HEK293 (cell line): ENCODE measurements around the gene RPL3.

Source experiments
- CTCF ChIA-PET: fragments of 350-600 bp; formaldehyde crosslinking; extraction: SDS; loops from one replicate; lab custom pipeline; 2021; ENCODE audit warnings: antibody characterized with exemption; lab: Yijun Ruan, JAX
- POLR2A ChIA-PET: fragments of 300-600 bp; formaldehyde crosslinking; extraction: SDS; loops from one replicate; lab custom pipeline; 2020; ENCODE audit warnings: antibody characterized with exemption, inconsistent platforms; lab: Yijun Ruan, JAX
- H3K27ac ChIP-seq: fragments of 200-500 bp; sonication (Bioruptor generic); 2 replicates; pipeline ENCODE4 v1.5.1; 2014; ENCODE audit warnings: low read depth, low read length, control low read depth, inconsistent platforms; ENCODE audit errors: extremely low read depth
- H3K36me3 ChIP-seq, 2 experiments: fragments of 200-500 bp in 1 of 2; sonication (Bioruptor generic) in 1 of 2; 1 replicate in 1 of 2; 2 replicates in 1 of 2; pipeline ENCODE4 v1.5.1; 2014 to 2017; ENCODE audit warnings: inconsistent platforms in 2 of 2, low read length in 2 of 2; ENCODE audit not compliant: control insufficient read depth in 2 of 2, insufficient read depth in 1 of 2
- H3K4me1 ChIP-seq: fragments of 200-500 bp; sonication (Bioruptor generic); 2 replicates; pipeline ENCODE4 v1.5.1; 2014; ENCODE audit warnings: mild to moderate bottlenecking, low read length, inconsistent platforms; ENCODE audit not compliant: control insufficient read depth, insufficient read depth
- H3K4me3 ChIP-seq: 2 replicates; pipeline ENCODE4 v1.5.1; 2011; ENCODE audit warnings: low read depth, mild to moderate bottlenecking, control low read depth, low read length, moderate library complexity
- H3K9me3 ChIP-seq: fragments of 200-500 bp; sonication (Bioruptor generic); 2 replicates; pipeline ENCODE4 v1.5.1; 2014; ENCODE audit warnings: low read depth, low read length, inconsistent platforms; ENCODE audit not compliant: control insufficient read depth, insufficient read depth
- EGR2 ChIP-seq: fragments of 450-650 bp; formaldehyde crosslinking; IDR thresholded peaks from 2 replicates; pipeline ENCODE4 v1.5.1; 2016; ENCODE audit warnings: low read depth, missing biosample characterization, missing genetic modification characterization
- GLI4 ChIP-seq: fragments of 450-650 bp; formaldehyde crosslinking; IDR thresholded peaks from 2 replicates; pipeline ENCODE4 v1.5.1; 2016; ENCODE audit warnings: missing biosample characterization, missing genetic modification characterization
- KLF10 ChIP-seq: fragments of 450-650 bp; IDR thresholded peaks from 2 replicates; pipeline ENCODE4 v1.5.1; 2018; ENCODE audit warnings: missing biosample characterization, mild to moderate bottlenecking, missing genetic modification characterization
- ZBTB21 ChIP-seq: fragments of 450-650 bp; formaldehyde crosslinking; IDR thresholded peaks from 2 replicates; pipeline ENCODE4 v1.5.1; 2017; ENCODE audit warnings: missing biosample characterization, missing genetic modification characterization
- ZBTB8A ChIP-seq: fragments of 450-650 bp; formaldehyde crosslinking; IDR thresholded peaks from 2 replicates; pipeline ENCODE4 v1.5.1; 2016; ENCODE audit warnings: missing biosample characterization, missing genetic modification characterization
- ZFHX2 ChIP-seq: fragments of 450-650 bp; formaldehyde crosslinking; conservative IDR thresholded peaks from 2 replicates; pipeline ENCODE4 v1.5.1; 2016; ENCODE audit warnings: missing biosample characterization, missing genetic modification characterization
- ZFP69B ChIP-seq: fragments of 450-650 bp; formaldehyde crosslinking; IDR thresholded peaks from 2 replicates; pipeline ENCODE4 v1.5.1; 2016; ENCODE audit warnings: missing biosample characterization, missing genetic modification characterization
- ZNF37A ChIP-seq: fragments of 450-650 bp; IDR thresholded peaks from 2 replicates; pipeline ENCODE4 v1.5.1; 2018; ENCODE audit warnings: missing biosample characterization, missing genetic modification characterization
- ZNF433 ChIP-seq: fragments of 450-650 bp; formaldehyde crosslinking; IDR thresholded peaks from 2 replicates; pipeline ENCODE4 v1.5.1; 2016; ENCODE audit warnings: missing biosample characterization, missing genetic modification characterization, low read depth
- ZNF473 ChIP-seq: fragments of 450-650 bp; formaldehyde crosslinking; IDR thresholded peaks from 2 replicates; pipeline ENCODE4 v1.5.1; 2017; ENCODE audit warnings: missing biosample characterization, missing genetic modification characterization
- ZNF513 ChIP-seq: fragments of 450-650 bp; IDR thresholded peaks from 2 replicates; pipeline ENCODE4 v1.5.1; 2018; ENCODE audit warnings: missing biosample characterization, missing genetic modification characterization
- ZNF555 ChIP-seq: fragments of 450-650 bp; formaldehyde crosslinking; conservative IDR thresholded peaks from 2 replicates; pipeline ENCODE4 v1.5.1; 2017; ENCODE audit warnings: missing biosample characterization, mild to moderate bottlenecking, missing genetic modification characterization, inconsistent platforms
- ZNF660 ChIP-seq: fragments of 450-650 bp; IDR thresholded peaks from 2 replicates; pipeline ENCODE4 v1.5.1; 2018; ENCODE audit warnings: missing biosample characterization, mild to moderate bottlenecking, missing genetic modification characterization
- ZNF677 ChIP-seq: fragments of 450-650 bp; IDR thresholded peaks from 2 replicates; pipeline ENCODE4 v1.5.0; 2018; ENCODE audit warnings: missing biosample characterization, mild to moderate bottlenecking, missing genetic modification characterization, moderate library complexity
- ZNF692 ChIP-seq: fragments of 450-650 bp; formaldehyde crosslinking; IDR thresholded peaks from 2 replicates; pipeline ENCODE4 v1.5.1; 2016; ENCODE audit warnings: missing biosample characterization, missing genetic modification characterization
- ZNF76 ChIP-seq: fragments of 450-650 bp; formaldehyde crosslinking; IDR thresholded peaks from 2 replicates; pipeline ENCODE4; 2016; ENCODE audit warnings: low read depth, missing biosample characterization, missing genetic modification characterization, borderline replicate concordance
- ZXDB ChIP-seq: fragments of 450-650 bp; formaldehyde crosslinking; IDR thresholded peaks from 2 replicates; pipeline ENCODE4 v1.5.1; 2016; ENCODE audit warnings: missing biosample characterization, missing genetic modification characterization
- TF ChIP-seq, protein P1 (sequence below): fragments of 450-650 bp; formaldehyde crosslinking; IDR thresholded peaks from 2 replicates; pipeline ENCODE4 v1.5.1; 2016; ENCODE audit warnings: missing biosample characterization, missing genetic modification characterization
- TF ChIP-seq, protein P2 (sequence below): fragments of 450-650 bp; formaldehyde crosslinking; IDR thresholded peaks from 2 replicates; pipeline ENCODE4 v1.5.1; 2017; ENCODE audit warnings: missing biosample characterization, missing genetic modification characterization

Gene RPL3

DNA sequence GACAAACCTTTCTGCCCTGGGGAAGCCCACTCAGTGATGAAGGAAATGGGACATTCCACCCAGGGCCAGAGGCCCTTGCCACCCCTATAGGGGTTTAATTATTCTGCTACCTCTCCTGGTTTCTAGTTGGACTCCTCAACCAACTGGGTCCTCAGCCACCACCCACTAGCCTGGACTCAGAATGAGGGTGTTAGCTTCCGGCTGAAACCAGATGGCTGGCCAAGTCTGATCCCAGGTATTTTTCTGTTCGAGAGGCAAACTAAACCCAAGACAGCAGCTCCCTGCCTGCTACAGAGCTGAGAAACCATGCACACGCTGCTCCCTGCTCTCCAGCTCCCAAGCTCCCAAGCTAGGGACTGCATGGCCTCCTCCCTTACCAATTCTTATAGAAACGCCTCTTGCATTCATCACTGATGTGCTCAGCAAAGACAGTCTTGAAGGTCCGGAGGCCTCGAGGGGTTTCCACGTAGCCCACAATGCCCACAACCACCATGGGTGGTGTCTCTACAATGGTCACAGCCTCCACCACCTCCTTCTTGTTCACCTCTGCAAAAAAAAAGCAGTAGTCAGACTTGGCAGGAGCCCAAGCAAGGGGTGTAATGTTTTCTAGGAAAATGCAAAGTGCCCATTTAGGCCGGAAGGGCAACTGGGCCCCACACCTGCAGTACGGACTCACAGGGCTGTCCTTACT lies 2.2 kb downstream of the RPL3 start:
- peak overlapping the region; percentile 73 for H3K4me3 ChIP-seq
- peaks cover 25 to 69% of the 10 kb centered on the region in 2 experiments for H3K36me3 ChIP-seq
- TF ChIP-seq ZNF37A (tag by site-specific recombination) = no peak
- TF ChIP-seq ZNF473 (tag by site-specific recombination) = no peak
- 0 out of 2 replicates have a peak, but pooled peaks have one; percentile 14 for TF ChIP-seq EGR2 (tag by site-specific recombination)
- TF ChIP-seq, protein P1, sequence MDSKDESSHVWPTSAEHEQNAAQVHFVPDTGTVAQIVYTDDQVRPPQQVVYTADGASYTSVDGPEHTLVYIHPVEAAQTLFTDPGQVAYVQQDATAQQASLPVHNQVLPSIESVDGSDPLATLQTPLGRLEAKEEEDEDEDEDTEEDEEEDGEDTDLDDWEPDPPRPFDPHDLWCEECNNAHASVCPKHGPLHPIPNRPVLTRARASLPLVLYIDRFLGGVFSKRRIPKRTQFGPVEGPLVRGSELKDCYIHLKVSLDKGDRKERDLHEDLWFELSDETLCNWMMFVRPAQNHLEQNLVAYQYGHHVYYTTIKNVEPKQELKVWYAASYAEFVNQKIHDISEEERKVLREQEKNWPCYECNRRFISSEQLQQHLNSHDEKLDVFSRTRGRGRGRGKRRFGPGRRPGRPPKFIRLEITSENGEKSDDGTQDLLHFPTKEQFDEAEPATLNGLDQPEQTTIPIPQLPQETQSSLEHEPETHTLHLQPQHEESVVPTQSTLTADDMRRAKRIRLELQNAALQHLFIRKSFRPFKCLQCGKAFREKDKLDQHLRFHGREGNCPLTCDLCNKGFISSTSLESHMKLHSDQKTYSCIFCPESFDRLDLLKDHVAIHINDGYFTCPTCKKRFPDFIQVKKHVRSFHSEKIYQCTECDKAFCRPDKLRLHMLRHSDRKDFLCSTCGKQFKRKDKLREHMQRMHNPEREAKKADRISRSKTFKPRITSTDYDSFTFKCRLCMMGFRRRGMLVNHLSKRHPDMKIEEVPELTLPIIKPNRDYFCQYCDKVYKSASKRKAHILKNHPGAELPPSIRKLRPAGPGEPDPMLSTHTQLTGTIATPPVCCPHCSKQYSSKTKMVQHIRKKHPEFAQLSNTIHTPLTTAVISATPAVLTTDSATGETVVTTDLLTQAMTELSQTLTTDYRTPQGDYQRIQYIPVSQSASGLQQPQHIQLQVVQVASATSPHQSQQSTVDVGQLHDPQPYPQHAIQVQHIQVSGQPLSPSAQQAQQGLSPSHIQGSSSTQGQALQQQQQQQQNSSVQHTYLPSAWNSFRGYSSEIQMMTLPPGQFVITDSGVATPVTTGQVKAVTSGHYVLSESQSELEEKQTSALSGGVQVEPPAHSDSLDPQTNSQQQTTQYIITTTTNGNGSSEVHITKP (tag by site-specific recombination) = peak; percentile 19
- TF ChIP-seq ZBTB21 = no peak
- 0 out of 2 replicates have a peak, but pooled peaks have one; percentile 30 for TF ChIP-seq ZNF660 (tag by site-specific recombination)
- TF ChIP-seq ZNF513 (tag by site-specific recombination) = no peak
- TF ChIP-seq ZXDB (tag by site-specific recombination) = no peak
- TF ChIP-seq ZNF555 (tag by site-specific recombination) = no peak
- no peak for TF ChIP-seq ZNF677 (tag by site-specific recombination)
- TF ChIP-seq, protein P2, sequence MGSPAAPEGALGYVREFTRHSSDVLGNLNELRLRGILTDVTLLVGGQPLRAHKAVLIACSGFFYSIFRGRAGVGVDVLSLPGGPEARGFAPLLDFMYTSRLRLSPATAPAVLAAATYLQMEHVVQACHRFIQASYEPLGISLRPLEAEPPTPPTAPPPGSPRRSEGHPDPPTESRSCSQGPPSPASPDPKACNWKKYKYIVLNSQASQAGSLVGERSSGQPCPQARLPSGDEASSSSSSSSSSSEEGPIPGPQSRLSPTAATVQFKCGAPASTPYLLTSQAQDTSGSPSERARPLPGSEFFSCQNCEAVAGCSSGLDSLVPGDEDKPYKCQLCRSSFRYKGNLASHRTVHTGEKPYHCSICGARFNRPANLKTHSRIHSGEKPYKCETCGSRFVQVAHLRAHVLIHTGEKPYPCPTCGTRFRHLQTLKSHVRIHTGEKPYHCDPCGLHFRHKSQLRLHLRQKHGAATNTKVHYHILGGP = peak; percentile 60; the same call in 1 of the 2 replicates
- no peak for TF ChIP-seq KLF10 (tag by site-specific recombination)
- TF ChIP-seq GLI4 (tag by site-specific recombination) = no peak
- TF ChIP-seq ZFHX2 (tag by site-specific recombination) = 0 out of 2 replicates have a peak, but pooled peaks have one; percentile 29
- TF ChIP-seq ZFP69B (tag by site-specific recombination) = peak; percentile 92
- no peak for TF ChIP-seq ZNF433 (tag by site-specific recombination)
- TF ChIP-seq ZNF692 (tag by site-specific recombination) = peak; percentile 97
- TF ChIP-seq ZBTB8A (tag by site-specific recombination) = peak; percentile 69
- peak; percentile 51; the same call in 1 of the 2 replicates for TF ChIP-seq ZNF76
- CTCF ChIA-PET = interaction anchor here (0.6 to 7.9 kb wide), 26 partner anchors 8 to 551 kb away, joined by 3 to 98 read pairs (median 6); partner anchors contain the start of gene PDGFB
- peak overlapping the region; percentile 99 for H3K27ac ChIP-seq
- no peaks in the 10 kb centered on the region for H3K9me3 ChIP-seq
- POLR2A ChIA-PET = interaction anchor here (0.5 to 7.3 kb wide), 19 partner anchors 7 to 208 kb away, joined by 3 to 119 read pairs (median 10); partner anchors contain the start of genes ATF4, CBX7, PDGFB and TAB1
- 0 out of 2 replicates have a peak, but pooled peaks cover 4% of the 10 kb centered on the region for H3K4me1 ChIP-seq
